Activated T-helper 9 cell treated with anti-CD3 and anti-CD28 coated beads, Interleukin-2, amount 50 U/mL, for 16 hours (primary cell): ENCODE data around the gene NPC1.
"Not testable (repeated sequence)": the region's sequence is repeated elsewhere in the genome, so short reads cannot be mapped to it uniquely, and the experiment has no call there.

Experiments
- DNase-seq: peaks from one replicate; pipeline ENCODE4 v3.0.0-alpha.2; 2020; ENCODE audit warnings: low read depth

NPC1 gene

DNA sequence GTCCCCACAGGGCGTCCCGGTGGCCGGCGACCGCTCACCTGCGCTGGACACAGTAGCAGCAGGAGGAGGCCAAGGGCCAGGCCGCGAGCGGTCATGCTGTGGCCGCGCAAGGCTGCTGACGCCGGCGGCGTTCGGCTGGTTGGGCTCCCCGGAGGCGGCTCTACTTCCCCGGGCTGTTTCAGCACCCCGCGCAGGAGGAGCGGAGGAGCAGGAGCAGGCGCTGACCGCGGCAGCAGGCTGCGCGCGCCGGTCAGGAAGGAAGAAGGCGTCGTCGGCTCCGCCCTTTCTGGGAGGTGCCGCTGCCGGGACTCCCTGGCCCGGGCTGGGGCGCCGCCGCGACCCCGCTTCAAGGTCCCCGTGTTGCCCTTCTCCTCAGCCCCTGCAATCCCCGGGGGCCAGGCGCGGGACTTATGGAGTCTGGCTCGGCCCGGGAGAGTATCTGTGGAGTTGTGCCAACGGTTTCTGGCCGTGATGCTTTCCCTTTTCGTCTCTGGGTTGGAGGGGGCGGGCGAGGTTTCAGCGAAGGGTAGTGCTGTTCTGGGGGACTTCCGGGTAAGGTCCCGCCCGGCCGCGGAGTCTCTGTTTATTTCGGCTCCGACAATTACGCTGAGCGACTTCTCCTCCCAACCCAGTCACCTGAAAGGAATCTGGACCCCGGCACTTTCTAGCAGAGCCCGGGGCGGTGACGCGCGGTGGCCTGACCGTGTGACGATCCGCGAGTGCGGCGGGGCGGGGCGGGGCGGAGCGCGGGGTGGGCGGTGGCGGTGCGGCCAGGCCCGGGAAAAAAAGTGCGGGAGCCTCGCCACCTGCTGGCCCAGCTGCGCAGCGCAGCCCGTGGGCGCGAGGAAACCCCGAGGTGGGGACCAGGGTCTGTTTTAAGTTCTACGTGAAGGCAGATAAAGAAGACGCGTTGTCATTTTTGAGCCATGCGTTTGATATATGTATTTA, at the start of gene NPC1:
TSS of gene NPC1 (minus strand) at position 258 of the 948 bp plus-strand sequence. CDS start at position 95, 163 bp downstream.
- DNase-seq: peak; percentile 88

GRCh38 chr18:23636071-23636399, 49.7 kb upstream of the NPC1 start:
- no peak for DNase-seq

DNA sequence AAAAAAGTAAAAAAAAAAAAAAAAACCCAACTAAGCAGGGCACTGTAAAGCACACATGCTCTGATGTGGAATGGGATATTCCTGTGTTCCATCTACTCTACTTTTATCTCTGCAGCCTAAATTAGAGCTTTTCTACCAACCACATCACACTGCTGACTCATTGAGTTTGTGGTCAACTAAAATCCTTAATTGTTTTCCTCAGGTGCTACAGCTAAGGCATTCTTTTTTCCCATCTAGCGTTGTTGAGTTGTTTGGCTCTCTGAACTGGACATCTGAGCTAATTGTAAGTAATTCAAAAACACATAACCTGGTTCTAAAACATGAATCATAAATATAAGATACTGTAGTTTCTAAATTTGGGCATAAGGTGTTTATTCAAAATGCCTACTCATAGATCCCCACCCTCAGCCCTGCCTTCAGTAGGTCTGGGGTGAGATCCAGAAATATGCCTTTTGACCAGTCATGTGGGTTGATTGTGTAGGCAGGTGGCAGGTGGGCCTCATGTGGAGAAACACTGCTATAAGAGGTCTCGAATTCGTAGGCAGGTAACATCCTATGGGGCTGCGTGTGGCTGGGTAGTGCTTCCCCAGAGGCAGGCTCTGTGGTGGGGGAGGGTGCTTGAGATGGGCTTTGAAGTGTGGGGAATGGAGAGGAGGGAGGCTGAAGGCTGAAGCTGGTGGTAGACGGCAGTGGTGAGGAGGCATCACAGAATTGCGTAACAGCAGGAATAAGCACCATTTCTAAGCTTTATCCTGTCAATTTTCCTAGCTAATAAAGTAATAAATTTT, 49.2 kb upstream of the NPC1 start:
- no peak for DNase-seq

GRCh38 chr18:23634692-23635091, 48.4 kb upstream of the NPC1 start:
- no peak for DNase-seq

DNA sequence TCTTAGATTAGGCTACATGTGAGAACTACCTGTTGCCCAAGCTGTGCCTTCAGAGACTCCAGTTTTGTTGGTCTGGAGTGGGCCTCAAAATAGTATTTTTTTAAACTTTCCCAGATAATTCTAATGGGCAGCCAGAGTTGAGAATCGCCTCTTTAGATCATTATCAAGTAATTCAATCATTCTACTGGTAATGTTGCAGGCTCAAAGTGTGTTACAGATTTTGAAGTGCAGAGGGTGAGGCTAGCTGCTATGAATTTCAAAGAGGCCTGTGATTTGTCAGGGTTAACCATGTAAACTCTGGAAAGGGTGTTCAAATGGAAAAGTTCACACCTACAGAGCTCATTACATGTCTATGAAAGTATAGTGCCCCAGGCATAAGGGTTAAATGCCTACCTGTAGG, 46.3 kb upstream of the NPC1 start:
- DNase-seq: no peak

DNA sequence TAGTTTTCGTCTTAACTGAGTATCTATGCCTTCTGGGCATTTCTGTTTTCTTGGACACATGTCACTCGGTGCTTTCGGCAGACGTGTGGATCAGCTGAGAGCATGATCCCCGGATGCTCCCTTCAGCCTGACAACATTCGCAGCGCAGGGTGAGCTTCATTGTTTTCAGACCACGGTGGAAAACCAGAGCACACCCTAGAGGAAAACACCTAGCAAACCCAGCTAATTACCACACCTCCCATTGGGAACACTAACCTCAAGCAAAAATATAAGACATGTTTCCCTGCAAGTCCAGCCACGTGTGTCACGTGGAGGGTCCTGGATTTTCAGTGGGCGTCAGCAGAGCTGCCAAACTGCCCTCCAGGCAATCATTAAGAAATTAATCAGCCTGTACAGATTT, 45.4 kb upstream of the NPC1 start:
- no peak for DNase-seq

GRCh38 chr18:23631312-23631711, 45.0 kb upstream of the NPC1 start:
- DNase-seq: no peak

GRCh38 chr18:23629444-23629946, 43.2 kb upstream of the NPC1 start:
- DNase-seq: no peak

- no peak for DNase-seq
Measured at GRCh38 chr18:23627970-23628369, 41.7 kb upstream of the NPC1 start.

- DNase-seq: no peak
Measured at GRCh38 chr18:23627321-23627720, 41.0 kb upstream of the NPC1 start.

- DNase-seq: no peak
Measured at GRCh38 chr18:23626451-23627279, 40.4 kb upstream of the NPC1 start.

- DNase-seq: no peak
Measured at GRCh38 chr18:23623040-23623439, 36.7 kb upstream of the NPC1 start.

GRCh38 chr18:23619388-23619881, 33.1 kb upstream of the NPC1 start:
- no peak for DNase-seq

GRCh38 chr18:23618862-23619387, 32.6 kb upstream of the NPC1 start:
- no peak for DNase-seq

DNA sequence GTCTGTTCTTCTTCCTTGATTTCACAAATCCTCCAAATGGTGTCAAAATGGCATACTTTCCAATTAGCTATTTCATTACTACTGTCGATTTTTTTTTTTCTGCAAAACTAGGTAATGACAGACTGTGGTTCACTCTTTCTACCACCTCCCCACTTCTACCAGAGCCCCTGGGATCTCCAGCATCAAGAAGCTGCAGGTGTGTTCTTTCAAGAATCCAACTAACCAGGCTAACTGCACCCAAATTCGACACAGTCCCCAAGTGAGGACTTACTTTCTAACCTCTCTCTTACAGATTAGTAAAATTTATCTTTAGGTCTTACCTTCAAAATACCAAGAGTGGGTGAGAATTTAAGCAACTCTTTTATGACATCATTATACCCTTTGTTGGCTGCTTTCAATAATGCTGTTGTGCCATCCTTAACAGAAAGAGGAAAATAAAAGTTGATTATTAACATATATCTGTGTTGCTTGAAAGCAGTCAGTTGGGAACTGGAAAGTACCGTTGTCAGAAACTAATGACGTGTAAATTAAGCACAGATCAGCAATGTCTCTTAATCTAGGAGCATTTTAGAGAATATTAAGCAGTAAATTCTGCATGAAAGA, 31.2 kb upstream of the NPC1 start:
- no peak for DNase-seq

DNA sequence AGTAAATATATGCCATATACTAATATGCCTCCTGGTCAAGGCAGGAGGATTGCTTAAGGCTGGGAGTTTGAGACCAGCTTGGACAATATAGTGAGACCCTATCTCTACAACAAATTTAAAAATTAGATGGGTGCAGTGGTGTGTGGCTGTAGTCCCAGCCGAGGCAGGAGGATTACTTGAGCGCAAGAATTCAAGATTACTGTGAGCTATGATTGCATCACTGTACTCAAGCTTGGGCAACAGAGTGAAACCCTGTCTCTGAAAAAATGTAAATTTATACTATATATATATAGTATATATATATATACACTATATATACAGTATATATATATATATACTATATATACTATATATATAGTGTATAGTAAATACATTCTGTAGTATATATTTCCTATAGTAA, 30.0 kb upstream of the NPC1 start:
- no peak for DNase-seq

DNA sequence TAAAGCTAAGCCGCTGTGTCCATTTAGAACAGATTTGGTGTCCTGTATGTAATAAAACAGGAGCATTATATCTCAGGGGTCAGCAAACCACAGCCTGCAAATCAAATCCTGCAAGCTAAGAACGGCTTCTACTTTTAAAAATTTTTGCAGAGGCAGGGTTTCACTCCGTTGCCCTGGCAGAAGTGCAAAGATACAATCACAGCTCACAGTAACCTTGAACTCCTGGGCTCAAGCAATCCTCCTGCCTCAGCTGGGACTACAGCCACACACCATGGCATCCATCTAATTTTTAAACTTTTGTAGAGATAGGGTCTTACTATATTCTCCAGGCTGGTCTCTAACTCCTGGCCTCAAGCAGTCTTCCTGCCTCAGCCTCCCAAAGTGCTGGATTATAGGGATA, 28.6 kb upstream of the NPC1 start:
- no peak for DNase-seq

DNA sequence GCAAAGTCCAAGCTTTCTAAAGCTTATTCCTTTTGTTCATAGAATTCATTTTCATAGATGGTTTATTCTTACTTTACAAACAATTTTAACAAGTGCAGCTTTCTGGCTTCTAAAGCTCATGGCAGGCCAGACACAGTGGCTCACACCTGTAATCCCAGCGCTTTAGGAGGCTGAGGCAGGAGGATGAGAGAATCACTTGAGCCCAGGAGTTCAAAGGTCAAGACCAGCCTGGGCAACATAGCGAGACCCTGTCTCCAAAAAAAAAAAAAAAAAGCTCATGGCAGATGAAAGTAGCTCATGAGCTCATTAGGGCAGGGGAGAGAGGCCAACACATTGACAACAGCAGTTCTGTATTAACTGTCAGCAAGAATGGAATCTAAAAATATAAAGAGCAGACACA, 28.1 kb upstream of the NPC1 start:
- DNase-seq: no peak

DNA sequence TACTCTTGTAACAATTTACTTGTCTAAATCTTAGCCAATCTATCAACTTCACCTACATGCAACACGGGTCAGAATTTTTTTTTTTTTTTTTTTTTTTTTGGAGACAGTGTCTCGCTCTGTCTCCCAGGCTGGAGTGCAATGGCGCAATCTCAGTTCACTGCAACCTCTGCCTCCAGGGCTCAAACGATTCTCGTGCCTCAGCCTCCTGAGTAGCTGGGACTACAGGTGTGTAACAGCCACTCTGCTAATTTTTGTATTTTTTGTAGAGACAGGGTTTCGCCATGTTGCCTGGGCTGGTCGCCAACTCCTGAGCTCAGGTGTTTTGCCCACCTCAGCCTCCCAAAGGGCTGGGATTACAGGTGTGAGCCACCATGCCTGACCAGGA, 26.8 kb upstream of the NPC1 start:
- DNase-seq: not testable (repeated sequence)

GRCh38 chr18:23612434-23613090, 26.3 kb upstream of the NPC1 start:
- DNase-seq: no peak
